K562 (cell line): Measurements from ENCODE around the gene ZNF302. TPM values are rescaled to one million over a fixed set of nuclear protein-coding genes. Genes with fewer than 3 reads are reported as not detected.

Source experiments
- BMI1 ChIP-seq: fragments of 150-350 bp; IDR thresholded peaks from 2 replicates; pipeline ENCODE4 v1.6.1; 2014; ENCODE audit warnings: low read length
- CHCHD3 ChIP-seq: fragments of 250-450 bp; sonication (Bioruptor Pico); IDR thresholded peaks from 2 replicates; pipeline ENCODE4 v2.1.2; 2022; ENCODE audit warnings: mild to moderate bottlenecking
- MCM7 ChIP-seq, 2 experiments: fragments of 450-650 bp; IDR thresholded peaks; 2 replicates each; pipeline ENCODE4 v1.6.1; 2016 to 2018
- RCOR1 ChIP-seq, 2 experiments: IDR thresholded peaks; 2 replicates each; pipeline ENCODE4 v1.6.1; 2012; ENCODE audit warnings: low read depth in 2 of 2, low read length in 2 of 2, borderline replicate concordance in 1 of 2, improper control_type of control experiment in 1 of 2
- SNIP1 ChIP-seq: fragments of 450-650 bp; IDR thresholded peaks from 2 replicates; pipeline ENCODE4 v1.7.1; 2017; ENCODE audit warnings: low read depth, mild to moderate bottlenecking
- YBX1 ChIP-seq: fragments of 450-650 bp; IDR thresholded peaks from 2 replicates; pipeline ENCODE4 v1.7.1; 2016; ENCODE audit warnings: mild to moderate bottlenecking
- polyA plus RNA-seq, 8 experiments: library from polyadenylated mRNA; depleted of rRNA in 4 of 8; stranded (reverse) in 5 of 8; unstranded in 3 of 8; fragments of >200 nt; fragmentation: Nextera tagmentation in 2 of 8; fragmentation: Illumina TruSeq in 1 of 8; extraction: Ambion mirVana in 2 of 8; extraction: Trizol in 1 of 8; gene quantifications; 2 replicates each; pipeline versions ENCODE4 v1.2.1 to v1.2.3, GENCODE V29; 2011 to 2014; ENCODE audit warnings: inconsistent platforms in 1 of 8, missing spikeins in 1 of 8
- total RNA-seq, 7 experiments: library from RNA; depleted of rRNA in 6 of 7; stranded (reverse); fragments of >200 nt in 6 of 7; fragmentation: Illumina TruSeq in 2 of 7; extraction: Trizol in 2 of 7; gene quantifications; 2 replicates each; pipeline versions ENCODE4 v1.2.1 to v1.2.3, GENCODE V29; 2011 to 2021; ENCODE audit warnings: low replicate concordance in 1 of 7
- TF ChIP-seq, protein P1 (sequence below): fragments of 450-650 bp; IDR thresholded peaks from 2 replicates; pipeline ENCODE4 v1.6.1; 2016; ENCODE audit warnings: antibody characterized with exemption
- TF ChIP-seq, protein P2 (sequence below): fragments of 250-450 bp; sonication (Bioruptor Pico); IDR thresholded peaks from 2 replicates; pipeline ENCODE4 v1.8.0; 2022; ENCODE audit warnings: moderate library complexity, mild to moderate bottlenecking, inconsistent platforms
- TF ChIP-seq, protein P3 (sequence below): fragments of 450-650 bp; IDR thresholded peaks from 2 replicates; pipeline ENCODE4 v1.7.1; 2018; ENCODE audit warnings: mild to moderate bottlenecking, low read depth; ENCODE audit not compliant: partially characterized antibody

The ZNF302 gene
- total and polyA plus RNA-seq, 9 of the 15 experiments (the other 6 are each of a cell fraction or from before 2014, with no cell fraction given): 0.08 to 1.0 (median 0.27) TPM; not detected in 1

DNA sequence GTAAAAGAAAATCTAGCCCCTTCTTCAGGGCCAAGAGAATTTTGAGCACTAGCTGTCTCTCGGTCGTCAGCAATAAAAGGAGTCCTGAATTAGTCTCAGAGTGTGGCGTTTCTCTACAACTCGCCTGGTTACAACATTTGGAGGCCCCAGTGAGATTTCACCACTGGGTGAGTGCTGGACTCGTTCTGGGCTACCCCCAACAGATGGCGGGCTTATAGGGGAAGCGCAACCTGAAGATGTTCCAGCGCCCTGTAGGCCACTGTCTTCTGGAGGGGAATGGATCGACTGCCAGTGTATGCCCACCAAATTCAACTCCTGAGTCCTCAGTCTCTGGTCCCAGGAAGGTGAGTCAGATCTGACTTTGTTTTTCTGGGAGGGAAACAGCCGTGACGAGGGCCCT, 44.9 kb downstream of the ZNF302 start (continued):
- TF ChIP-seq, protein P1, sequence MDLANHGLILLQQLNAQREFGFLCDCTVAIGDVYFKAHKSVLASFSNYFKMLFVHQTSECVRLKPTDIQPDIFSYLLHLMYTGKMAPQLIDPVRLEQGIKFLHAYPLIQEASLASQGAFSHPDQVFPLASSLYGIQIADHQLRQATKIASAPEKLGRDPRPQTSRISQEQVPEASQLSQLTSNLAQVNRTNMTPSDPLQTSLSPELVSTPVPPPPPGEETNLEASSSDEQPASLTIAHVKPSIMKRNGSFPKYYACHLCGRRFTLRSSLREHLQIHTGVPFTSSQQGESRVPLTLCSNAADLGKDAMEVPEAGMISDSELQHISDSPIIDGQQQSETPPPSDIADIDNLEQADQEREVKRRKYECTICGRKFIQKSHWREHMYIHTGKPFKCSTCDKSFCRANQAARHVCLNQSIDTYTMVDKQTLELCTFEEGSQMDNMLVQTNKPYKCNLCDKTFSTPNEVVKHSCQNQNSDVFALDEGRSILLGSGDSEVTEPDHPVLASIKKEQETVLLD: no peak
- TF ChIP-seq, protein P2, sequence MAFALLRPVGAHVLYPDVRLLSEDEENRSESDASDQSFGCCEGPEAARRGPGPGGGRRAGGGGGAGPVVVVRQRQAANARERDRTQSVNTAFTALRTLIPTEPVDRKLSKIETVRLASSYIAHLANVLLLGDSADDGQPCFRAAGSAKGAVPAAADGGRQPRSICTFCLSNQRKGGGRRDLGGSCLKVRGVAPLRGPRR (CRISPR knock-in tag): no peak
- TF ChIP-seq BMI1 (no peak), YBX1 (no peak), MCM7 (IDR thresholded peaks at IDR 0.05) (no peak), SNIP1 (no peak), RCOR1 (IDR thresholded peaks at IDR 0.05; ENCODE audit: borderline replicate concordance in 1 of 2, low read depth in 2 of 2, low read length in 2 of 2) (no peak), CHCHD3 (CRISPR knock-in tag) (no peak)
- TF ChIP-seq, protein P3, sequence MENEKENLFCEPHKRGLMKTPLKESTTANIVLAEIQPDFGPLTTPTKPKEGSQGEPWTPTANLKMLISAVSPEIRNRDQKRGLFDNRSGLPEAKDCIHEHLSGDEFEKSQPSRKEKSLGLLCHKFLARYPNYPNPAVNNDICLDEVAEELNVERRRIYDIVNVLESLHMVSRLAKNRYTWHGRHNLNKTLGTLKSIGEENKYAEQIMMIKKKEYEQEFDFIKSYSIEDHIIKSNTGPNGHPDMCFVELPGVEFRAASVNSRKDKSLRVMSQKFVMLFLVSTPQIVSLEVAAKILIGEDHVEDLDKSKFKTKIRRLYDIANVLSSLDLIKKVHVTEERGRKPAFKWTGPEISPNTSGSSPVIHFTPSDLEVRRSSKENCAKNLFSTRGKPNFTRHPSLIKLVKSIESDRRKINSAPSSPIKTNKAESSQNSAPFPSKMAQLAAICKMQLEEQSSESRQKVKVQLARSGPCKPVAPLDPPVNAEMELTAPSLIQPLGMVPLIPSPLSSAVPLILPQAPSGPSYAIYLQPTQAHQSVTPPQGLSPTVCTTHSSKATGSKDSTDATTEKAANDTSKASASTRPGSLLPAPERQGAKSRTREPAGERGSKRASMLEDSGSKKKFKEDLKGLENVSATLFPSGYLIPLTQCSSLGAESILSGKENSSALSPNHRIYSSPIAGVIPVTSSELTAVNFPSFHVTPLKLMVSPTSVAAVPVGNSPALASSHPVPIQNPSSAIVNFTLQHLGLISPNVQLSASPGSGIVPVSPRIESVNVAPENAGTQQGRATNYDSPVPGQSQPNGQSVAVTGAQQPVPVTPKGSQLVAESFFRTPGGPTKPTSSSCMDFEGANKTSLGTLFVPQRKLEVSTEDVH: no peak
